ENCODE data around the gene CEMIP.
A peak's percentile ranks its signal among the peaks of the same experiment; 100 is the strongest.
"Not testable (repeated sequence)": the region's sequence is repeated elsewhere in the genome, so short reads cannot be mapped to it uniquely, and the experiment has no call there.

The CEMIP gene

DNA sequence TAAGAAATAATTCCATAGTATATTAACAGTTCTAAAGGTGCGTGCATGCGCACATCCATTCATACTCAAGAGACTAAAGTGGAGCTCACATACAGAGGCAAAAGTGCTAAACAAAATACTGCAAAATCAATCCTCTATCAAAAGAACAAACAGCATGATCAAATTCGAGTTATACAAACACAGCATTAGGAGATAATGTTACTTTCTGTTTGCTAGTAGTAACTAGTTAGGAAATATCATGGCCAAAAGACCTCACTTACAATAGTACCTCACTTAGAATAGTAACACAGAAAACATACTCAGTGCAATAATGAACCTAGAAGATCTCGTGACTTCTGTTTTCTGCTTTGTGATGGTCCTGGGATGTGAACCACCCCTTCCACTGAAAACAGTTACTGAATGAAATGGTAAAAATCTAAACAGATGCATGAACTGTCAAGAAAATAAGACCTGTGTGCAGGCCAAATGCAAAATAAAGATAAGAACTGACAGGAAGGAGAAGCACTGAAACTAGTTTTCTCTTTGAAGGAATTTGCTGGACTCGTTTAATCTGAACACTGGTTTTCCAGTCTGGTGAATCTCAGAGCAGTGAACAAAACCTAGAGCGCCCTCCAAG is 20.9 kb upstream of the CEMIP start:
- DNase-seq (ENCODE audit: low read depth, low spot score), result no peak

DNA sequence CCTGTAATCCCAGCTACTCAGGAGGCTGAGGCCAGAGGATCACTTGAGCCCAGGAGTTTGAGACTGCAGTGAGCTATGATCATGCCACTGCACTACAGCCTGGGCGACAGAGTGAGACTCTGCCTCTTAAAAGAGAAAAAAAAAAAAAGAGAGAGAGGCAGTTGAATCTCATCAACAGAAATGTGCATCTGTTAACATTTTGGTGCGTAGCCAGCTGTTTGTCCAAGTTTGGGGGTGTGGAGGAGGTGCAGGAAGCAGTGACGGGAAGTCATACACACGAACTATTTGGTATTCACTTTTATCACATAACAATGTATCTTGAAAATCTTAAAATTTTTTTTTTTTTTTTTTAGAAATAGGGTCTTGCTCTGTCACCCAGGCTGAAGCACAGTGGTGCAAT is 18.2 kb upstream of the CEMIP start:
- no peak for DNase-seq (ENCODE audit: low read depth, low spot score)

DNA sequence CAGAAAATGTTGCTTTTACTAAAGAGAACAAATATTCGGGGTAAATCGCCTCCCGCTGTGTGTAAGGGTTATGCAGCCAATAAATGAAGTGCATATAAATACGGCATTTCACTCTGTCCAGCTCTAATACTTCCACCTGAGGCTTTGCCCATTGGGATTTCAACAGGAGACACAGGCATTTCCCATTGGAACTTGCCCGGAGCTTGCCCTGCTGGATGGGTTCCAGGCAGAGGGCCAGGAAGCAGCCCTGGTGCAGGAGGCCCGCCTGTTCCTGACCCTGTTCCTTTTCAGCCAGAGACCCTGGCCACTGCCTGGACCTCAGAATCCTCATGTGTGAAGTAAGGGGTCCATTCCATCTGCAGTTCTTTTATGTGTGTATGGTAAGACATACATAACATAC is 17.4 kb upstream of the CEMIP start:
- no peak for DNase-seq (ENCODE audit: low read depth, low spot score)

DNA sequence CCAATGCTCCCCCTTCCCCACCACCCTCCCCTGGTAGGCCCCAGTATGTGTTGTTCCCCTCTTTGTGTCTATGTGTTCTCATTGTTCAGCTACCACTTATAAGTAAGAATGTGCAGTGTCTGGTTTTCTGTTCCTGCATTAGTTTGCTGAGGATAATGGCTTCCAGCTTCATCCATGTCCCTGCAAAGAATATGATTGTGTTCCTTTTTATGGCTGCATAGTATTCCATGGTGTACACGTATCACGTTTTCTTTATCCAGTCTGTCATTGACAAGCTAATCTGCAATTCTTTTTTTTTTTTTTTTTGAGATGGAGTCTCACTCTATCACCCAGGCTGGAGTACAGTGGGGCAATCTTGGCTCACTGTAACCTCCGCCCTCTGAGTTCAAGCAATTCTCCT is 15.9 kb upstream of the CEMIP start:
- not testable (repeated sequence) for DNase-seq (ENCODE audit: low read depth, low spot score)

DNA sequence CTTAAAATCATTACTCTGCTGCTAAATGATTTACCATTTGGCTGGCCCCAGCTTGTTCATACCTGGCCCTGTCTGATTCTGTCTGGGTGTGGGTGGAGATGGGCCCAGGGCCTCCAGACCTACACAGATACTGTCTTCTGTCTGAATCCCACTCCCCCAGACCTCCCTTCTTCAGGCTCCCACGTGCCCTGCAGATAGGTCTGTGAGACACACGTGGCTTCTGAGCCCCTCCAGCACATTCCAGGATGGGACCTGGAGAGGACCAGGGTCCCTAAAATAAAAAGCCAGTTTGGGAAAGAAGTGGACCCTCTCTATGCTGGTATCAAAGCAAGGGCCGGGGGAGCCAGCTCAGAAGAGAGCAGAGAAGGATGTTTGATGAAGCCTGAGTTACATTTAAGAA is 14.6 kb upstream of the CEMIP start:
- no peak for DNase-seq (ENCODE audit: low read depth, low spot score)

DNA sequence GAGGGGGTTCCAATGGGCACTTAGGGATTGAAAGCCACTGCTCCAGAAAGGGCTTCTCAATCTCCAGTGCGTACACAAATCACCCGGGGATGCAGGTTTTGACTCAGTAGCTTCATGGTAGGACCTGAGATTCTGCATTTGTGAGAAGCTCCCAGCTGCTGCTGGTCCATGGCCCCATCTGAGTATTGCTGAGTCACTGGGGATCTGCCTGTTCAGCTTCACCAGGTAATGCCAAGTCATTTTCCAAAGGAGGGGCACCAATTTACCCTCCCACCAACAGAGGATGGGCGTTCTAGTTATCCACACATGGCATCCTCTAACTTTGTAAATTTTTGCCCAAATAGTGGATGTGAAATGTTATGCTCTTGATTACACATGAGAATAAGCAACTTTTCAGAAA is 12.9 kb upstream of the CEMIP start:
- DNase-seq (ENCODE audit: low read depth, low spot score), result no peak

DNA sequence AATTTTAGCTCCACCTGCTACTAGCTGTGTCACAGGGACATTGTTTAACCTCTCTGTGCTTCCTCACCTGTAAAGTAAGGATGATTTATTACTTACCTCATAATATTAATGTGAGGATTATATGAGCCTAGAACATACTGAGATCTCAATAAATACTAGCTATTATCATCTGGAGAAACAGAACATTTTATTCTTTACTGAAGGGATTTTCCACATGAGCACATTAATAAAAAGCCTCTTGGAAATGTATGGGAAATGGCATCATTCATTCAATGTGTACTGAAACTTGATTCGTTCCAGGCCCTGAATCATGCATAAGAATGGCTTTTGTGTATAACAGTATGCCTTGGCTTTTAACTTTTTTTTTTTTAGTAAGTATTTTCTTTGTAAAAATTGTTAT is 11.0 kb upstream of the CEMIP start:
- DNase-seq (ENCODE audit: low read depth, low spot score), result no peak

DNA sequence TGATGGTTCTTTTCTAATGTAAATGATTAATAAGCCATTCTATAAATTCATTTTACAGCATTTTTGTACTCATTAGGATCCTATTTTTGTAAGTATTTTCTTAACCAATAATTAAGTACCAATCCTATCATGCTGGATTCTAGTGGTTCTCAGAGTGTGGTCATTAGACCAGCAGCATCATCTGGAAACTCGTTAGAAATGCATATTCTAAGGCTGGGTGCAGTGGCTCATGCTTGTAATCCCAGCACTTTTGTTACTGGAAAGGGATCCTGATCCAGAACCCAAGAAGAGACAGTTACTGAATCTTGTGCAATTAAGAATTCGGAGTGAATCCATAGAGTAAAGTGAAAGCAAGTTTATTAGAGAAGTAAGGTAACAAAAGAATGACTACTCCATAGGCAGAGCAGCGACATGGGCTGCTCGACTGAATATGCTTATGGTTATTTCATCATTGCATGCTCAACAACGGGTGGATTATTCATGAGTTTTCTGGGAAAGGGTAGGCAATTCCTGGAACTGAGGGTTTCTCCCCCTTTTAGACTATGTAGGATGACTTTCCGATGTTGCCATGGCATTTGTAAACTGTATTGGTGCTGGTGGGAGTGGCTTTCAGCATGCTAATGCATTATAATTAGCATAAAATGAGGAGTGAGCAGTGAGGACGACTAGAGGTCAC is 9.9 kb upstream of the CEMIP start:
- DNase-seq (ENCODE audit: low read depth, low spot score), result no peak

DNA sequence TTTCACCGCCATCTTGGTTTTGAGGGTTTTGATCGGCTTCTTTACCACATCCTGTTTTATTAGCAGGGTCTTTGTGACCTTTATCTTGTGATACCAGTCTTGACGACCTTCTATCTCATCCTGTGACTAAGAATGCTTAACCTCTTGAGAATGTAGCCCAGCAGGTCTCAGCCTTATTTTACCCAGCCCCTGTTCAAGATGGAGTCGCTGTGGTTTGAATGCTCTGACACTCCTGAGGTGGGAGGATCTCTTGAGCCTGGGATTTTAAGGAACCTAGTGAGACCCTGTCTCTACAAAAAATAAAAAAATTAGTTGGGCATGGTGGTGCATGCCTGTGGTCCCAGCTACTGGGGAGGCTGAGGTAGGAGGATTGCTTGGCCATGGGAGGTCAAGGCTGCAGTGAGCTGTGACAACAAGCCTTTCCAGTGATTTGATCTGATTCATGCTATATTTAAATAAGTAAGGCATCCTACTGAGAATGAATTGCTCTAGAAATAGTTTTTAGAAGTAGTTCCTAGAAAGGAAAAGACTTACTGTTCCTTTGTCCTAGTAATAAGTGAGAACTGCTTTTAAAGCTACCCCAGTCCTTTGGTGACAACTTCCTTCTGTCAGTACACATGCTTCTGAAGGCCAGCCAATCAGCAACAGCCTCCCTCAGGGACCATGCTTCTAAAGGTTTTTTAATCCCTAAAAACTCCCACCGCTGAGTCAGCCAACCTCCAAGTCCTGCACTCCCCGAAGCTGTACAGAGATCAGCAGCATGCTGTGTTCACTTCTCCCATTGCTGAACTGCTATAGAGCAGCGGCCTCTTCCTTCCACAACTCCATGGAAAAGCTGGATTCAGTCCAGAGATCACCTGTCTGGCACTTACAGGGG is 9.1 kb upstream of the CEMIP start:
- DNase-seq (ENCODE audit: low read depth, low spot score), result no peak

DNA sequence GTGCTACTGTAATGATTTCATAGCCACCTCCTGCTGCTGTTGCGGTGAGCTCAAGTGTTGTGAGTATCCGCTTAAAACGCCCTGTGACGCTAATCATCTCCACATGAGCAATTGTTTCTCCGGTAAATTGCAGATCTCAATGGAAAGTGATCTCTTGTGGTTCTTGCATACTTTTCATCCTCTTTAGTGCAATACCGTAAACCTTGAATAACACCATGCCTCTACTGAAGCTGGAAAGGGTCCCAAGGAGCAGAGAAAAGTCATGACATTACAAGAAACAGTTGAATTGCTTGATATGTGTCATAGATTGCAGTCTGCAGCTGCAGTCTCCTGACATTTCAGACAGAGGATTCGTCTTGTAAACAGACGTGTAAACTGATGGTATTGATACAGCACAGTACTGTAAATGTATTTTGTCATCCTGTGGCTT is 6.0 kb upstream of the CEMIP start:
- no peak for DNase-seq (ENCODE audit: low read depth, low spot score)

DNA sequence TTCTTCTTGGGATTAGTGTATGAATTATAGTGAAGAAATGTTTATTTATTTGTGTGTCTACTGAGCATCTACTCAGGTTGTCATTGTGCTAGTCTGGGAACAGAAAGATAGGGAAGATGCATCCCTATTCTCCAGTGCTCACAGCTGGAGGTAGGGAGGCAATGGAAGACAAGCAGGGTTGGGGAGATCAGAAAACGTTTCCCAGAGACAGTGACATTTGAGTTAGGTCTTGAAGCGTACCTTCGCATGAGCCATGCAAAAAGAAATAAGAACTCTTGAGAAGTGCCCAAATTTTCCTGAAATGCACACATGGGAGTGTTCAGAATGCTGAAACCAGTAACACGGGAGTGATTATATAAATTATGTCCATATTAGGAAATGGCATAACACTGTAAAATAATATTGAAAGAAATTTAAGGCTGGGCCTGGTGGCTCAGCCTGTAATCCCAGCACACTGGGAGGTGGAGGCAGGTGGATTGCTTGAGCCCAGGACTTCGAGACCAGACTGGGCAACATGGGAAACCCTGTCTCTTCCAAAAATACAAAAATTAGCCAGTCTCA is 5.3 kb upstream of the CEMIP start:
- DNase-seq (ENCODE audit: low read depth, low spot score), result no peak

DNA sequence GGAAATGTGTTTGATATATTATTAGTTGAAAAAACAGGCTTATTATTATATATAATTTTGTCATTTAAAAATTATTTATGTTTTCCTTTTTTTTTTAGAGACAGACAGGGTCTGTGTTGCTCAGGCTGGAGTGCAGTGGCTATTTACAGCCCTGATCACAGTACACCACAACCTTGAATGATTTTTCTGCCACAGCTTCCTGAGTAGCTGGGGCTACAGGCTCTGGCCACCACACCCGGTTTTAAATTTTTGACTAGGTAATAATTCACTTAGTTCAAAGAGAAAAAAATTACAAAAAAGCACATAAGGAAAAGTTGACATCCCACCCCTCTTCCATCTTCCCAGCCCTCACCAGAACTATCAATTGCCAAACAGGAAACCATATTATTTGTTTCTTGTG is 4.7 kb upstream of the CEMIP start:
- DNase-seq (ENCODE audit: low read depth, low spot score), result no peak

DNA sequence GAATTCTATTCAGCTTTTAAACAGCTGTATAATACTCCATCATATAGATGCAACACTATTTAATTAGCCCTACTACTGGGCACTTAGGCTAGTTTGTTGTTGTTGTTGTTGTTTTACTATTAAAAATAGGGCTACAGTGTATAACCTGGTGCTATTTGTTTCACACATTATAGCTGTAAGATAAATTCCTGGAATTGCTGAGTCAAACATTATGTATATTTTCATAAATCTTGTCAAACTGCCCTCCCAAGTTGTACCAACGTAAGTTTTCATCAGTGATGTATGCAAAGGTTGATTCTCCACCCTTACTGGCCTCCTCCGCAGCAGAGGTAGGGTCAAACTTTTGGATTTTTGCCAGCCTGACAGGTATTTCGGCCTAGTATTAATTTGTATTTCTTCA is 3.8 kb upstream of the CEMIP start:
- no peak for DNase-seq (ENCODE audit: low read depth, low spot score)

DNA sequence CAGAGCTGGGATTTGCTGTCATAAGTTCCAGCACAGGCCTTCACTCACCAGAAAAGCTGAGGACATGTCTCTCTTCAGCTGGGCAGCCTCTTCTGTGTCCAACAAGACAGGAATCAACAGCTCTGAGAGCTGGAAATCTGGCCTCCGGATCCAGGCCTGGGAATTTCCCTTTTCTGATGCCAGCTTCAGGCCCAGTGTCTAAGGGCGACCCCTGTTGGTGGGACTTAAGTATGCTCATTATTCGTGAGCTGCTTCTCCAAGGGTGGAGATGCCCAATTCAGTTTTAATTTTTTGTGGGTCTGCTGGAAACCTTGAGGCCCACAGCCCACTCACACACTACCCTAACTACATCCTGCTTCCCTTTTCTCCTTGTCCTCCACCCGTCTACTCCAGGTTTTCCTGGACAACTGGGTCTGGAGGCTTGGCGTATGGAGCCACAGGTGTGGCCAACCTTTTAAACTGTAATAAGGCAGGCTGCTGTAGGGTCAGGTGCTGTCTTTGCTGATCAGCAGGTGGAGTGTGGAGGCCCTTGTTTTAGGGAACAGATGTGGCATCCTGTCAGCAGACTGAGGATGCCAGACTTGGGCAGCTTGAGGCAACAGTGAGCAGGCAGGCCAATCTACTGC is 2.6 kb upstream of the CEMIP start:
- peak; percentile 30 for DNase-seq (ENCODE audit: low read depth, low spot score)

DNA sequence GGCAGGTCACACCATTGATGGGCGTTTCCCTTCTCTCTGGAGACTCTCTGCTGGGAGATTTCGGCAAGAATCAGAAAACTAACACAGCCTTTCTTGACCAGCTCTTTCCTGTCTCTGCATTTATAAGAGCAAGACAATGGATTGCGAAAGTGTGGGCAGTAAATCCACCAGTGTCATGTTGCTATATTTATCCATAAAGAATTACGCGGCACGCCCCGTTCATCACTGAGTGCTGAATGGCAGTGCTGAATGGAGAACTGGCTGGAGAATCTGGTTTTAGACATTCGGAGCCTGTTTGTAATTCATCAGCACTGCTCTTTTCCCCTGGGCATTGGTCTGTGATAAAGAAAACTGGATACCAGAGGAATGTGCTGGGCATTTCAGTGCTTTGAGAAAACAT is 2.0 kb upstream of the CEMIP start:
- DNase-seq (ENCODE audit: low read depth, low spot score), result no peak

DNA sequence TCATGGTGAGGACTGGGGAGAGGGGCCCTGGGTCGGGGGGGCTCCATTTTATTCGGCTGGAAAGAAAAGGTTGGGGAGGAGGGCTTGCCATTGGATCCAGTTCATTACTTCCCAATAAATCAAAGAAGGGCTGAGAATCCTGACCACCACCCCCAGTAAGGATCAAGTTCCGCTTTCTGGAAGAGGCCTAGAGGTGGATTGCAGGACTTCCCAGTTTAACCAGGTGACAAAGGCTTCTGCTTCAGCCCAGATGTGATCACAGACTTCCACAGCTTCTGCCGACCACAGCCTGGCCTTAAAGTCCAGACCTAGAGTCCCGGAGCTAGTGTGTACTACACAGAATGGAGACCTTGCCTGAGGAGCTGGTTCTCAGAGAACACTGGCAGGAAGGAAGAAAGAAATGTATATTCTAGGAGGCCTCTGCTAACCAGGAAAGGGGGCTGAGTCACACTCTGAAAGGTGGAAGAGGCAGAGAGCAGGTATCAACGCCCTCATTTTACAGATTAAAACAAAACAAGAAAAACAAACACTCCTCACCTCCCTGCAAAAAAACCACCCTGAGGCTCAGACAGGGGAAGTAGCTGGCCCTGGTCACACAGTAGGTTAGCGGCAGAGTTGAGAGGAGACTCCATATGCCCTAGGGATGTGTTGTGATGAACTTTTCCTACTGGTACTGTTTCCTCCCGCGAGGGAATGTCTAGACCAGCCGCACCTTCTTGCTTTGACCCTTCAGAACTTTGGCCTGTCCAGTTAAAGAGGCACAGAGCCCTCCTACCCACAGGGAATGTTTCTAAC is 1.1 kb upstream of the CEMIP start:
- DNase-seq (ENCODE audit: low read depth, low spot score), result no peak

DNA sequence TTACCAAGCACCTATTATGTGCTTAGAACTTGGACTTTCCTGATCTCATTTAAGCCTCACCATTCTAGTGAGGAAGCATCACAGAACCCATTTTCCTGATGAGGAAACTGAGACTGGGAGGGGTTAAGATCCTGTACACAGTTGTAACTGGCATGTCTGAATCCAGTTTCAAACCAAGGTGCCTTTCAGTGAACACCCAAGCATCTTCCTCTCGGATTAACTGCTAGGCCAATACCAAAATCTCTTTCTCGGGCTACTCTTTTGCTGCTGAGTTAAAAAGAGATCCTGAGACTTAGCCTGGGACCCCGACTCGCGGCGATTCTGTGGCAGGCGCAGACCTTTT is 578 bp upstream of the CEMIP start:
- no peak for DNase-seq (ENCODE audit: low read depth, low spot score)

DNA sequence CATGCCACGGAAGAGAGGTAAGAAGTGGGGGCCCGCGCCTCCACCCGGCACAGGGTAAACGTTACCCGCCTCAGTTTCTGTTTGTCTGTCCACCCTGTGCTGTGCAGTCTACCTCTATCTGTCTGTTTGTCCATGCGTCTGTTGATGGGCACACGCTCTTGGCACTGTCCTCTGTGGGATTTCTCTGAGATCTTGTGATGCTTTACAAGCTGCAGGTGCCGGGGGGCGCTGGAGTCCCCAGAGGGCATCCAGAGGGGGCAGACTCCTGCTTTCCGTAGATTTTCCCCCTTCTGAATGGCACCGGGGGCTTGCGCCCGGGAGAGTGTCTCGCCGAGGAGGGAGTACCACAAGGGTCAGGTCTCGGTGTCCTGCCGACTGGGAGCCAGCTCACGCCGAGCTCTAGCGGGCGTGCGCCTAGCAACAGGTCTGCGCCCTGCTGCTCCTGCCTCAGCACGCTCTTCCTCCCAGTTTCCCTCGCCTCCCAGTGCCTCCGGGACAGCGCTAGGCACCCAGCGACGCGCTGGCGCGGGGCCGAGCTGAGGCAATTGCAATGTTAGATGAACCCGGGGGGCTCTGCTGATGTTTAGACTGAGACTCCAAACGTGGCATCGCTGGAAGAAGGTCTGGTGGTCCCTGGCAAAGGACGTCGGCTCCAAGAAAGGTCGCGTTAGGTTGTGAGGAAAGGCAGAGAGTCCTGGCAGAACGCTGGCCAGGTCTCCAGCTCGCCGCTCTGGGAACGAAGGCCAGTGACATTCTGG is 667 bp downstream of the CEMIP start:
- DNase-seq (ENCODE audit: low read depth, low spot score), result no peak

DNA sequence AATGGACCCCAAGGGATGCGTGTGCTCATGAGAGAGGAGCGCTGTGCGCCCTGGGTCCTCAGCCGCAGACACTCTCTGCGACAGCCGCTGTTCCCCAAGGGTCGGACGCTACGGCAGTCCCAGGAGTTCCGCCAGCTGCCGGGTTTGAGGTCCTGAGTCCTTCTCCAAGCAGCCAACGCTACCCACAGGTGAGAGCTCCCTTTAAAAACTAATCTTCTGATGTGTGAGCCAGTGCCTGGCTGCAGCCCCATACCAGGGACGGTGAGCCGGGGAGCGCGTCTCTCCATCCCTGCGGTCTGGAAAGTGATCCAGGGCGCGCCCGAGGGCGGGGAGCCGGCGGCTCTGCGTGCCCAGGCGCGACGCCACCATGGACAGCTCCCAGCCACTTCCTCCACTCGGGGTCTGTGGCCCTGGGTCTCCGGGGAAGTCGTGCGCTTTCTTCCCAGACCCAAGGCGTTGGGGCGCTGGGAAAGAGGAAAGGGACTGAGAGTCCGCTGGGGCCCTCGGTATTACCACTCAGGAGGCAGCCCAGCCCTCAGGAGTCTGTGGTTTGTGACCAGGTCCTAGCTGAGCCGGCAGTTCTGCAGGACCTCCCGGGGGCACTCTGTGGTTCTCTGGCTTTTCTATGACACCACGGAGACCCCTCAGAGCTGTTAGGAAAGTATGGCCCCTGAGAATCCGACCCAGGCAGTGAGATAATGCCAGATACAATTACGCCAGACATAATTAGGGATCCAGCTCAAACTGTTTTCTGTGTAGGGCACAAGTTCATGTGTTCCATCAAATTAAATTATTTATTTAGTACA is 1.4 kb downstream of the CEMIP start:
- no peak for DNase-seq (ENCODE audit: low read depth, low spot score)

DNA sequence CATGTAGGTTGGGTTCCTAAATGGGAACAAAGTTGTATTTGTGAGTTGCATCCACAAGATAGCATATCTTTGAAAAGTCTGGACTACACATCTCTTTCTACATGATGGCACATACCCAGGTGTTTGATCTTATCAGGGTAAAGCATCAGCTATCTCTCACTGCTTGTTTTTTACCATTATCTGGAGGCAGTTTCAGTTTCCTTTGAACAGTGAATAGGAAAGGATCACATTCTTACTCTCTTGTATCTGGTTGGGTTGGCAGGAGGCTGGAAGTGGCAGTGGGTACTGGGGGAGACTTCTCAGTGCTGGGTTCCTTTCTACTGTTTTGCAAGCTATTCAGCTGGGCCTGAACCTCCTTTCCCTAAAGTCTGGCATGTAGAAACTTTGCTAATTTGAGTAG is 4.1 kb downstream of the CEMIP start:
- no peak for DNase-seq (ENCODE audit: low read depth, low spot score)

Data from activated naive CD8-positive, alpha-beta T cell treated with anti-CD3 and anti-CD28 coated beads, Interleukin-2, amount 50 U/mL, for 16 hours (primary cell).